Stimulated activated CD8-positive, alpha-beta memory T cell treated with anti-CD3 and anti-CD28 coated beads, Interleukin-12 subunit alpha, Interleukin-12 subunit beta, amount 100 ng/mL, for 1 hour (primary cell): ENCODE data around the gene YIF1B.

Experiments
- DNase-seq: peaks from one replicate; pipeline ENCODE4 v3.0.0-alpha.2; 2020; ENCODE audit warnings: low read depth

The YIF1B gene

GRCh38 chr19:38304866-38305429, 10.8 kb downstream of the YIF1B start:
- DNase-seq, result no peak

- no peak for DNase-seq
These were observed 11.3 kb downstream of the YIF1B start for GRCh38 chr19:38304352-38304865.

- no peak for DNase-seq
These were observed 12.0 kb downstream of the YIF1B start, which contains the start of gene C19orf33 for GRCh38 chr19:38303517-38304351. TSS of gene C19orf33 (plus strand) at chr19:38304251. CDS start at chr19:38304262, 11 bp downstream.

- DNase-seq, result no peak
These were observed 16.7 kb downstream of the YIF1B start for GRCh38 chr19:38298821-38299680.

GRCh38 chr19:38294090-38294489, 21.7 kb downstream of the YIF1B start:
- no peak for DNase-seq

- no peak for DNase-seq
These were observed 22.5 kb downstream of the YIF1B start for GRCh38 chr19:38293281-38293680.

- no peak for DNase-seq
These were observed 23.9 kb downstream of the YIF1B start for GRCh38 chr19:38291855-38292254.

GRCh38 chr19:38290631-38291147, 25.1 kb downstream of the YIF1B start:
- no peak for DNase-seq

GRCh38 chr19:38289955-38290354, 25.8 kb downstream of the YIF1B start:
- no peak for DNase-seq

GRCh38 chr19:38288123-38288855, 27.5 kb downstream of the YIF1B start:
- DNase-seq, result no peak

- no peak for DNase-seq
These were observed 28.1 kb downstream of the YIF1B start for GRCh38 chr19:38287604-38288003.

GRCh38 chr19:38285567-38285966, 30.2 kb downstream of the YIF1B start:
- no peak for DNase-seq

- no peak for DNase-seq
These were observed 31.3 kb downstream of the YIF1B start for GRCh38 chr19:38284422-38284821.

GRCh38 chr19:38283271-38283670, 32.5 kb downstream of the YIF1B start:
- no peak for DNase-seq

GRCh38 chr19:38281811-38282566, 33.8 kb downstream of the YIF1B start:
- DNase-seq, result no peak

GRCh38 chr19:38280030-38280921, 35.5 kb downstream of the YIF1B start:
- DNase-seq, result no peak

- no peak for DNase-seq
These were observed 37.0 kb downstream of the YIF1B start for GRCh38 chr19:38278751-38279150.

GRCh38 chr19:38277969-38278680, 37.6 kb downstream of the YIF1B start:
- DNase-seq, result no peak

- no peak for DNase-seq
These were observed 38.2 kb downstream of the YIF1B start for GRCh38 chr19:38277549-38277948.
